Mesenchymal stem cell (in vitro differentiated cells and primary cell): ENCODE results near the gene SOSTDC1.
"Not testable (repeated sequence)": the region's sequence is repeated elsewhere in the genome, so short reads cannot be mapped to it uniquely, and the experiment has no call there.

Experiments
- DNase-seq: peaks from one replicate; pipeline ENCODE4 v3.0.0-alpha.2; 2013
- H2AFZ ChIP-seq: one replicate; pipeline ENCODE4 v1.6.1; 2013; ENCODE audit warnings: low read depth, mild to moderate bottlenecking, control low read depth, inconsistent platforms, low read length, moderate library complexity
- H2AK5ac ChIP-seq: 2 replicates; pipeline ENCODE4 v1.6.1; 2013; ENCODE audit warnings: low read length, moderate library complexity, mild to moderate bottlenecking, inconsistent platforms; ENCODE audit not compliant: severe bottlenecking
- H2BK120ac ChIP-seq: one replicate; pipeline ENCODE4 v1.6.1; 2013; ENCODE audit warnings: low read depth, mild to moderate bottlenecking, inconsistent platforms, low read length, moderate library complexity
- H2BK12ac ChIP-seq, 2 experiments: one replicate each; pipeline ENCODE4 v1.6.1; 2013; ENCODE audit warnings: inconsistent platforms in 2 of 2, low read length in 2 of 2, mild to moderate bottlenecking in 2 of 2, moderate library complexity in 2 of 2, control low read depth in 1 of 2
- H2BK15ac ChIP-seq: one replicate; pipeline ENCODE4 v1.6.1; 2013; ENCODE audit warnings: mild to moderate bottlenecking, low read depth, inconsistent platforms; ENCODE audit not compliant: poor library complexity, severe bottlenecking
- H2BK5ac ChIP-seq: 2 replicates; pipeline ENCODE4 v1.6.1; 2013; ENCODE audit warnings: low read depth, mild to moderate bottlenecking, low read length, control low read depth, inconsistent platforms; ENCODE audit not compliant: poor library complexity, severe bottlenecking
- H3K14ac ChIP-seq, 2 experiments: one replicate each; pipeline ENCODE4 v1.6.1; 2013; ENCODE audit warnings: inconsistent platforms in 2 of 2, low read length in 2 of 2, control low read depth in 1 of 2, mild to moderate bottlenecking in 1 of 2, moderate library complexity in 1 of 2
- H3K18ac ChIP-seq, 2 experiments: one replicate each; pipeline ENCODE4 v1.6.1; 2013; ENCODE audit warnings: inconsistent platforms in 2 of 2, low read length in 2 of 2, control low read depth in 1 of 2, low read depth in 1 of 2, mild to moderate bottlenecking in 1 of 2
- H3K23ac ChIP-seq, 2 experiments: one replicate each; pipeline ENCODE4 v1.6.1; 2013; ENCODE audit warnings: inconsistent platforms in 2 of 2, low read length in 2 of 2, mild to moderate bottlenecking in 2 of 2, moderate library complexity in 2 of 2, control low read depth in 1 of 2
- H3K27ac ChIP-seq: 2 replicates; pipeline ENCODE4 v1.5.1; 2013; ENCODE audit warnings: mild to moderate bottlenecking, moderate library complexity, low read length, control low read depth, inconsistent platforms; ENCODE audit not compliant: poor library complexity, severe bottlenecking
- H3K27me3 ChIP-seq, 2 experiments: 2 replicates each; pipeline versions ENCODE4 v1.6.1 to v1.7.0; 2013; ENCODE audit warnings: low read length in 2 of 2, mild to moderate bottlenecking in 2 of 2, moderate library complexity in 2 of 2, control low read depth in 1 of 2, inconsistent platforms in 1 of 2; ENCODE audit not compliant: control insufficient read depth in 1 of 2, insufficient read depth in 1 of 2
- H3K36me3 ChIP-seq, 2 experiments: 2 replicates each; pipeline versions ENCODE4 v1.6.1 to v1.7.0; 2013; ENCODE audit warnings: low read length in 2 of 2, control low read depth in 1 of 2, inconsistent platforms in 1 of 2, low read depth in 1 of 2, mild to moderate bottlenecking in 1 of 2; ENCODE audit not compliant: insufficient read depth in 2 of 2, control insufficient read depth in 1 of 2
- H3K4ac ChIP-seq, 2 experiments: one replicate each; pipeline ENCODE4 v1.6.1; 2013; ENCODE audit warnings: inconsistent platforms in 2 of 2, low read length in 2 of 2, mild to moderate bottlenecking in 2 of 2, moderate library complexity in 2 of 2, control low read depth in 1 of 2, low read depth in 1 of 2
- H3K4me1 ChIP-seq: 2 replicates; pipeline ENCODE4 v1.6.1; 2013; ENCODE audit warnings: low read depth, low read length, control low read depth; ENCODE audit not compliant: control insufficient read depth, insufficient read depth
- H3K4me2 ChIP-seq: 2 replicates; pipeline ENCODE4 v1.6.1; 2013; ENCODE audit warnings: low read length, mild to moderate bottlenecking, inconsistent platforms; ENCODE audit not compliant: poor library complexity, severe bottlenecking
- H3K4me3 ChIP-seq, 2 experiments: 2 replicates each; pipeline versions ENCODE4 v1.5.1 to v1.7.0; 2013; ENCODE audit warnings: low read length in 2 of 2, mild to moderate bottlenecking in 2 of 2, control low read depth in 1 of 2, low read depth in 1 of 2; ENCODE audit not compliant: insufficient read depth in 1 of 2
- H3K79me1 ChIP-seq: replicated peaks from 2 replicates; pipeline ENCODE4 v1.6.1; 2013; ENCODE audit warnings: mild to moderate bottlenecking, control low read depth, low read length, inconsistent platforms; ENCODE audit not compliant: poor library complexity, severe bottlenecking
- H3K9ac ChIP-seq: 2 replicates; pipeline ENCODE4 v1.7.0; 2013; ENCODE audit warnings: mild to moderate bottlenecking, low read length, moderate library complexity
- H3K9me3 ChIP-seq: 2 replicates; pipeline ENCODE4 v1.7.0; 2013; ENCODE audit warnings: mild to moderate bottlenecking, low read length; ENCODE audit not compliant: control insufficient read depth
- H4K8ac ChIP-seq: one replicate; pipeline ENCODE4 v1.6.1; 2013; ENCODE audit warnings: inconsistent platforms, mild to moderate bottlenecking, low read length, moderate library complexity
- H4K91ac ChIP-seq: one replicate; pipeline ENCODE4 v1.6.1; 2013; ENCODE audit warnings: mild to moderate bottlenecking, low read length, inconsistent platforms
- WGBS: methylation state at CpG from one replicate; pipeline ENCODE4 v1.1.7; 2013; ENCODE audit warnings: mixed read lengths; 5-methylcytosine and 5-hydroxymethylcytosine counted together

The SOSTDC1 gene

GRCh38 chr7:16443871-16444270, 21.7 kb downstream of the SOSTDC1 start:
- H3K36me3 ChIP-seq, H3K9me3 ChIP-seq: not testable (repeated sequence)

DNA sequence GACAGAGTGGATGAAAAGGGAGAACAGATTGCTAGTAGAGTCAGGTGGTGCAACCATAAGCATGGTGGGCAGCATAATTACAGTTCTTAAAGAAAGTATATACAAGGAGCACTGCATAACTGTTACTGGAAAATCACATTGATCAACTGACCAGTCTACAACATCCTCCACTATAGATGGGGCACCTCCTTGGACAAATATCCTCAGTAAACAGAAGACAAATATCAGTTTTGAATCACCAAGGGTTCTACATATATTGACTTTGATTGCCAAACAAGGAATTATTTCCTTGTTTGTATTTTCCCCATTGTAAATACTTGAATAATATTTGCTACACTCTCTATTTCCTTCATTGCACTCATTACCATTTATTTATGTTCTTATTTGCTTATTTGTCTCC, 26.6 kb downstream of the SOSTDC1 start:
- Histone ChIP-seq H3K9ac (no peak overlapping the region), H2AFZ (no peak overlapping the region), H3K79me1 (no peaks in the 10 kb centered on the region), H3K9me3 (no peaks in the 10 kb centered on the region), H2BK120ac (no peak overlapping the region), H3K4ac (no peak overlapping the region), H3K27me3 (no peaks in the 10 kb centered on the region), H3K27ac (no peak overlapping the region), H4K8ac (no peak overlapping the region), H3K23ac (no peak overlapping the region), H2BK12ac (no peak overlapping the region), H3K18ac (no peak overlapping the region), H4K91ac (no peak overlapping the region), H3K4me3 (no peak overlapping the region), H3K4me2 (no peak overlapping the region), H3K14ac (no peak overlapping the region), H3K36me3 (no peaks in the 10 kb centered on the region), H2BK5ac (no peak overlapping the region), H3K4me1 (no peaks in the 10 kb centered on the region), H2AK5ac (no peak overlapping the region), H2BK15ac (no peak overlapping the region)
- DNase-seq: no peak

More at GRCh38 chr7:16443871-16444270, 21.7 kb downstream of the SOSTDC1 start:
- H3K4me1 ChIP-seq, H3K23ac ChIP-seq, H2AK5ac ChIP-seq, H4K91ac ChIP-seq, H3K18ac ChIP-seq, H2BK5ac ChIP-seq, H3K14ac ChIP-seq, H2AFZ ChIP-seq, H2BK120ac ChIP-seq, H3K4me2 ChIP-seq, H4K8ac ChIP-seq, H3K9ac ChIP-seq, H3K4ac ChIP-seq, H3K27me3 ChIP-seq, H2BK15ac ChIP-seq, H3K79me1 ChIP-seq, H3K27ac ChIP-seq, H3K4me3 ChIP-seq, H2BK12ac ChIP-seq, DNase-seq: not testable (repeated sequence)
- WGBS: 88% methylated on average over 1 of the region's 2 CpGs

DNA sequence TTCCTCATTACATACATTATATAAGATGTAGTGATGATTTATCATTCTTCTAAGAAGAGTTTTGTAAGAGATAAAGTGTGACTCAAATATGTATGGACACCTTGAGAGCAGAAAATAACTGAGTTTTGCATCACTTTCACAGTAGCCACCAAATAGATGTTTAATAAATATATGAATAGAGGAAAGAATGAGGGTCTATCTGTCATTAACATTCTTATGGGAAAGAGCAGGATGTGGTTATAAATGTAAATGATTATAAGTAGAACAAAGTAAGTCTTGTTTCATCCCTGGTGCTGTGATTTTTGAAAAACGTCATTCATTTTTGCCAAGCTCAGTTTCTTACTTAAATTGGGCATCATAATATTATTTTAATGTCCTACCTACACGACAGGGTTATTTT, 29.2 kb downstream of the SOSTDC1 start:
- WGBS: no CpG with 5 or more reads among the region's 2 CpGs
- no peak overlapping the region for H3K14ac ChIP-seq
- H2BK120ac ChIP-seq: no peak overlapping the region
- no peaks in the 10 kb centered on the region for H3K27me3 ChIP-seq
- H2BK15ac ChIP-seq: no peak overlapping the region
- no peaks in the 10 kb centered on the region for H3K9me3 ChIP-seq
- H2BK12ac ChIP-seq: no peak overlapping the region
- H3K36me3 ChIP-seq: no peaks in the 10 kb centered on the region
- no peak overlapping the region for H3K9ac ChIP-seq
- no peak overlapping the region for H4K8ac ChIP-seq
- no peak overlapping the region for H3K4me2 ChIP-seq
- H3K27ac ChIP-seq: no peak overlapping the region
- H2BK5ac ChIP-seq: no peak overlapping the region
- no peaks in the 10 kb centered on the region for H3K4me1 ChIP-seq
- no peak overlapping the region for H4K91ac ChIP-seq
- no peaks in the 10 kb centered on the region for H3K79me1 ChIP-seq
- no peak overlapping the region for H2AFZ ChIP-seq
- no peak overlapping the region for H3K23ac ChIP-seq
- H3K4ac ChIP-seq: no peak overlapping the region
- no peak for DNase-seq
- H3K4me3 ChIP-seq: no peak overlapping the region
- no peak overlapping the region for H2AK5ac ChIP-seq
- H3K18ac ChIP-seq: no peak overlapping the region

DNA sequence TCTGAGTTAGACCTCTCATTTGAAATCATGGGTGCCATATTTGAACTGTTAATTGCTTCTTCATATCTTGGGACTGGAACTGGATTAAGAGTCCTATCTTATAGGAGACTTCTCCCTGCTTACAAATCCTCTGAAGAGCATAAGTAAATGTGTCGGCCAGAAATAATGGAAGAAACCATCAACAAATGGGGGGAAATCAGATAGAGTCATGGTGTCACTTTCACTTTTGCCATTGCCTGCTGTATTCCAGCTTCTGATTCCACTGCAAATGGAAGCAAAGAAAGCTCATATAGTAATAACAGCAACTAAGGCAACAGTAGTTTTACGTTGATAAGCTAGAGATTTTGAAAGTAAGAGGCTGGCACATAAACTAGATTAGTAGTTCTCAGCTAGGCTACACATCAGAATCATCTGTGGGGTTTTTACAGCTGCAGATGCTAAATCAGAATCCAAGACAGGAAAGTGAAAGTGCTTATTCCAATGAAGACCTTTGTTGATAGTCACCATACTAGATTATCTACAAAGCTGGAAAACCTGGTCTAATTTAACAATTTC, 31.9 kb downstream of the SOSTDC1 start:
- H4K91ac ChIP-seq: no peak overlapping the region
- no peaks in the 10 kb centered on the region for H3K79me1 ChIP-seq
- no peaks in the 10 kb centered on the region for H3K27me3 ChIP-seq
- H3K9ac ChIP-seq: peak overlapping the region; percentile 28
- no peak overlapping the region for H2BK5ac ChIP-seq
- no peak overlapping the region for H3K27ac ChIP-seq
- H3K4me3 ChIP-seq: peak overlapping the region in 1 of 2 experiments; percentile 42
- no peak overlapping the region for H3K4me2 ChIP-seq
- WGBS: 94% methylated on average over 2 of the region's 2 CpGs
- H3K18ac ChIP-seq: no peak overlapping the region
- no peak overlapping the region for H2AFZ ChIP-seq
- no peak overlapping the region for H3K4ac ChIP-seq
- H2BK120ac ChIP-seq: no peak overlapping the region
- H2AK5ac ChIP-seq: no peak overlapping the region
- H4K8ac ChIP-seq: no peak overlapping the region
- H3K36me3 ChIP-seq: no peaks in the 10 kb centered on the region
- no peaks in the 10 kb centered on the region for H3K9me3 ChIP-seq
- no peak overlapping the region for H2BK12ac ChIP-seq
- peak; percentile 12 for DNase-seq
- no peak overlapping the region for H2BK15ac ChIP-seq
- no peak overlapping the region for H3K14ac ChIP-seq
- peaks cover 2% of the 10 kb centered on the region for H3K4me1 ChIP-seq
- no peak overlapping the region for H3K23ac ChIP-seq
